Neural crest cell (in vitro differentiated cells): Measurements from ENCODE around the gene MCC. TPM values are rescaled to one million over a fixed set of nuclear protein-coding genes. Genes with fewer than 3 reads are reported as not detected.
A peak's percentile ranks its signal among the peaks of the same experiment; 100 is the strongest.

Experiments
- DNase-seq: peaks from one replicate; pipeline ENCODE4 v3.0.0; 2021; ENCODE audit warnings: low read depth, mixed read lengths, low spot score
- H3K27ac Mint-ChIP-seq: one replicate; pipeline ENCODE4 v1.8.0; 2021; ENCODE audit warnings: mild to moderate bottlenecking, mixed read lengths; ENCODE audit not compliant: unreplicated experiment
- H3K27me3 Mint-ChIP-seq: 2 replicates; pipeline ENCODE4 v1.8.0; 2021; ENCODE audit warnings: low read depth, mild to moderate bottlenecking, mixed read lengths
- H3K36me3 Mint-ChIP-seq: 2 replicates; pipeline ENCODE4 v1.8.0; 2021; ENCODE audit warnings: low read depth, mild to moderate bottlenecking, mixed read lengths
- H3K4me1 Mint-ChIP-seq: 2 replicates; pipeline ENCODE4 v1.8.0; 2021; ENCODE audit warnings: mixed read lengths
- H3K4me3 Mint-ChIP-seq: one replicate; pipeline ENCODE4 v1.8.0; 2021; ENCODE audit warnings: mild to moderate bottlenecking, mixed read lengths
- H3K9me3 Mint-ChIP-seq: 2 replicates; pipeline ENCODE4 v1.8.0; 2021; ENCODE audit warnings: mixed read lengths
- CTCF ChIP-seq: fragments of 200-600 bp; sonication (generic); conservative IDR thresholded peaks from 2 replicates; pipeline ENCODE4 v1.5.0; 2021; ENCODE audit warnings: antibody characterized with exemption, mild to moderate bottlenecking
- total RNA-seq: library from RNA; stranded (reverse); gene quantifications from 2 replicates; pipeline ENCODE4 v1.2.1, GENCODE V29; 2021

The MCC gene
- total RNA-seq, 1 donor from 2014 or later, result 10.8 TPM

GRCh38 chr5:113060408-113061025 is 427.7 kb downstream of the MCC start:
- Mint-ChIP-seq H3K4me1 (peaks cover 34% of the 10 kb centered on the region), H3K27ac (no peak overlapping the region), H3K9me3 (no peaks in the 10 kb centered on the region), H3K36me3 (no peaks in the 10 kb centered on the region), H3K4me3 (no peak overlapping the region), H3K27me3 (no peaks in the 10 kb centered on the region)
- TF ChIP-seq CTCF, result no peak
- no peak for DNase-seq

GRCh38 chr5:113059232-113060040 is 428.8 kb downstream of the MCC start:
- no peak for TF ChIP-seq CTCF
- no peaks in the 10 kb centered on the region for H3K9me3 Mint-ChIP-seq
- no peaks in the 10 kb centered on the region for H3K36me3 Mint-ChIP-seq
- DNase-seq, result no peak
- H3K27ac Mint-ChIP-seq, result peak overlapping the region; percentile 97
- H3K27me3 Mint-ChIP-seq, result no peaks in the 10 kb centered on the region
- H3K4me3 Mint-ChIP-seq, result peak overlapping the region; percentile 59
- H3K4me1 Mint-ChIP-seq, result peaks cover 34% of the 10 kb centered on the region

- no peak for TF ChIP-seq CTCF
- peaks cover 34% of the 10 kb centered on the region for H3K4me1 Mint-ChIP-seq
- H3K9me3 Mint-ChIP-seq, result no peaks in the 10 kb centered on the region
- no peaks in the 10 kb centered on the region for H3K27me3 Mint-ChIP-seq
- no peaks in the 10 kb centered on the region for H3K36me3 Mint-ChIP-seq
- DNase-seq, result no peak
- peak overlapping the region; percentile 97 for H3K27ac Mint-ChIP-seq
- peak overlapping the region; percentile 59 for H3K4me3 Mint-ChIP-seq
Observed at GRCh38 chr5:113058706-113059226, 429.5 kb downstream of the MCC start.

GRCh38 chr5:113058269-113058668 is 430.0 kb downstream of the MCC start:
- H3K9me3 Mint-ChIP-seq, result no peaks in the 10 kb centered on the region
- no peak overlapping the region for H3K4me3 Mint-ChIP-seq
- no peak for TF ChIP-seq CTCF
- H3K36me3 Mint-ChIP-seq, result no peaks in the 10 kb centered on the region
- no peaks in the 10 kb centered on the region for H3K27me3 Mint-ChIP-seq
- H3K4me1 Mint-ChIP-seq, result peaks cover 34% of the 10 kb centered on the region
- no peak for DNase-seq
- no peak overlapping the region for H3K27ac Mint-ChIP-seq

GRCh38 chr5:113057557-113057984 is 430.7 kb downstream of the MCC start:
- Mint-ChIP-seq H3K27me3 (no peaks in the 10 kb centered on the region), H3K9me3 (no peaks in the 10 kb centered on the region), H3K4me3 (no peak overlapping the region), H3K4me1 (peaks cover 34% of the 10 kb centered on the region), H3K27ac (no peak overlapping the region), H3K36me3 (no peaks in the 10 kb centered on the region)
- no peak for DNase-seq
- no peak for TF ChIP-seq CTCF
